Measurements from ENCODE around the gene LILRA1.
"Not testable (repeated sequence)": the region's sequence is repeated elsewhere in the genome, so short reads cannot be mapped to it uniquely, and the experiment has no call there.

LILRA1 gene

GRCh38 chr19:54622431-54622830 lies 29.0 kb downstream of the LILRA1 start:
- H3K9me3 ChIP-seq (ENCODE audit: control insufficient read depth, low read length): no peaks in the 10 kb centered on the region
- H3K27me3 ChIP-seq (replicated peaks; ENCODE audit: control insufficient read depth, insufficient read depth, low read length, poor library complexity, severe bottlenecking): no peaks in the 10 kb centered on the region
- no peak overlapping the region for H3K4me3 ChIP-seq (ENCODE audit: insufficient read depth, low read depth, low read length, poor library complexity, severe bottlenecking)
- H3K36me3 ChIP-seq (ENCODE audit: control insufficient read depth, insufficient read depth, low read length): no peaks in the 10 kb centered on the region
- DNase-seq: no peak
- H3K4me1 ChIP-seq (ENCODE audit: control insufficient read depth, insufficient read depth, low read length, poor library complexity, severe bottlenecking): no peaks in the 10 kb centered on the region
- H3K27ac ChIP-seq (ENCODE audit: insufficient read depth, low read length, poor library complexity, severe bottlenecking): no peak overlapping the region

- not testable (repeated sequence) for H3K27ac ChIP-seq (ENCODE audit: insufficient read depth, low read length, poor library complexity, severe bottlenecking); DNase-seq; H3K4me3 ChIP-seq (ENCODE audit: insufficient read depth, low read depth, low read length, poor library complexity, severe bottlenecking); H3K4me1 ChIP-seq (ENCODE audit: control insufficient read depth, insufficient read depth, low read length, poor library complexity, severe bottlenecking); H3K36me3 ChIP-seq (ENCODE audit: control insufficient read depth, insufficient read depth, low read length); H3K27me3 ChIP-seq (replicated peaks; ENCODE audit: control insufficient read depth, insufficient read depth, low read length, poor library complexity, severe bottlenecking); H3K9me3 ChIP-seq (ENCODE audit: control insufficient read depth, low read length)
Measured at GRCh38 chr19:54624234-54624633, 30.8 kb downstream of the LILRA1 start.

- H3K27ac ChIP-seq (ENCODE audit: insufficient read depth, low read length, poor library complexity, severe bottlenecking); H3K4me1 ChIP-seq (ENCODE audit: control insufficient read depth, insufficient read depth, low read length, poor library complexity, severe bottlenecking); DNase-seq; H3K36me3 ChIP-seq (ENCODE audit: control insufficient read depth, insufficient read depth, low read length); H3K4me3 ChIP-seq (ENCODE audit: insufficient read depth, low read depth, low read length, poor library complexity, severe bottlenecking); H3K9me3 ChIP-seq (ENCODE audit: control insufficient read depth, low read length); H3K27me3 ChIP-seq (replicated peaks; ENCODE audit: control insufficient read depth, insufficient read depth, low read length, poor library complexity, severe bottlenecking): not testable (repeated sequence)
Measured at GRCh38 chr19:54624934-54625730, 31.7 kb downstream of the LILRA1 start.

- Histone ChIP-seq H3K9me3 (ENCODE audit: control insufficient read depth, low read length) (no peaks in the 10 kb centered on the region), H3K27ac (ENCODE audit: insufficient read depth, low read length, poor library complexity, severe bottlenecking) (no peak overlapping the region), H3K36me3 (ENCODE audit: control insufficient read depth, insufficient read depth, low read length) (no peaks in the 10 kb centered on the region), H3K4me3 (ENCODE audit: insufficient read depth, low read depth, low read length, poor library complexity, severe bottlenecking) (no peak overlapping the region), H3K4me1 (ENCODE audit: control insufficient read depth, insufficient read depth, low read length, poor library complexity, severe bottlenecking) (no peaks in the 10 kb centered on the region), H3K27me3 (replicated peaks; ENCODE audit: control insufficient read depth, insufficient read depth, low read length, poor library complexity, severe bottlenecking) (no peaks in the 10 kb centered on the region)
- DNase-seq: no peak
Measured at GRCh38 chr19:54626757-54627156, 33.3 kb downstream of the LILRA1 start.

GRCh38 chr19:54627912-54628311 lies 34.5 kb downstream of the LILRA1 start:
- DNase-seq; H3K36me3 ChIP-seq (ENCODE audit: control insufficient read depth, insufficient read depth, low read length); H3K4me1 ChIP-seq (ENCODE audit: control insufficient read depth, insufficient read depth, low read length, poor library complexity, severe bottlenecking); H3K4me3 ChIP-seq (ENCODE audit: insufficient read depth, low read depth, low read length, poor library complexity, severe bottlenecking); H3K9me3 ChIP-seq (ENCODE audit: control insufficient read depth, low read length); H3K27ac ChIP-seq (ENCODE audit: insufficient read depth, low read length, poor library complexity, severe bottlenecking); H3K27me3 ChIP-seq (replicated peaks; ENCODE audit: control insufficient read depth, insufficient read depth, low read length, poor library complexity, severe bottlenecking): not testable (repeated sequence)

GRCh38 chr19:54630262-54630661 lies 36.8 kb downstream of the LILRA1 start, which contains the start of gene LILRB1:
LILRB1 (plus strand) TSS chr19:54630484; CDS start chr19:54631074, 590 bp downstream.
- DNase-seq; H3K27ac ChIP-seq (ENCODE audit: insufficient read depth, low read length, poor library complexity, severe bottlenecking); H3K9me3 ChIP-seq (ENCODE audit: control insufficient read depth, low read length); H3K4me1 ChIP-seq (ENCODE audit: control insufficient read depth, insufficient read depth, low read length, poor library complexity, severe bottlenecking); H3K4me3 ChIP-seq (ENCODE audit: insufficient read depth, low read depth, low read length, poor library complexity, severe bottlenecking); H3K27me3 ChIP-seq (replicated peaks; ENCODE audit: control insufficient read depth, insufficient read depth, low read length, poor library complexity, severe bottlenecking); H3K36me3 ChIP-seq (ENCODE audit: control insufficient read depth, insufficient read depth, low read length): not testable (repeated sequence)

GRCh38 chr19:54630782-54631181 lies 37.4 kb downstream of the LILRA1 start:
- no peaks in the 10 kb centered on the region for H3K9me3 ChIP-seq (ENCODE audit: control insufficient read depth, low read length)
- no peak overlapping the region for H3K27ac ChIP-seq (ENCODE audit: insufficient read depth, low read length, poor library complexity, severe bottlenecking)
- H3K36me3 ChIP-seq (ENCODE audit: control insufficient read depth, insufficient read depth, low read length): no peaks in the 10 kb centered on the region
- no peaks in the 10 kb centered on the region for H3K4me1 ChIP-seq (ENCODE audit: control insufficient read depth, insufficient read depth, low read length, poor library complexity, severe bottlenecking)
- no peak for DNase-seq
- no peaks in the 10 kb centered on the region for H3K27me3 ChIP-seq (replicated peaks; ENCODE audit: control insufficient read depth, insufficient read depth, low read length, poor library complexity, severe bottlenecking)
- H3K4me3 ChIP-seq (ENCODE audit: insufficient read depth, low read depth, low read length, poor library complexity, severe bottlenecking): no peak overlapping the region

- H3K9me3 ChIP-seq (ENCODE audit: control insufficient read depth, low read length); H3K4me1 ChIP-seq (ENCODE audit: control insufficient read depth, insufficient read depth, low read length, poor library complexity, severe bottlenecking); H3K27ac ChIP-seq (ENCODE audit: insufficient read depth, low read length, poor library complexity, severe bottlenecking); DNase-seq; H3K36me3 ChIP-seq (ENCODE audit: control insufficient read depth, insufficient read depth, low read length); H3K4me3 ChIP-seq (ENCODE audit: insufficient read depth, low read depth, low read length, poor library complexity, severe bottlenecking); H3K27me3 ChIP-seq (replicated peaks; ENCODE audit: control insufficient read depth, insufficient read depth, low read length, poor library complexity, severe bottlenecking): not testable (repeated sequence)
Measured at GRCh38 chr19:54631489-54632337, 38.3 kb downstream of the LILRA1 start.

GRCh38 chr19:54632517-54632916 lies 39.1 kb downstream of the LILRA1 start:
- H3K9me3 ChIP-seq (ENCODE audit: control insufficient read depth, low read length); H3K27me3 ChIP-seq (replicated peaks; ENCODE audit: control insufficient read depth, insufficient read depth, low read length, poor library complexity, severe bottlenecking); H3K27ac ChIP-seq (ENCODE audit: insufficient read depth, low read length, poor library complexity, severe bottlenecking); H3K4me1 ChIP-seq (ENCODE audit: control insufficient read depth, insufficient read depth, low read length, poor library complexity, severe bottlenecking); DNase-seq; H3K36me3 ChIP-seq (ENCODE audit: control insufficient read depth, insufficient read depth, low read length); H3K4me3 ChIP-seq (ENCODE audit: insufficient read depth, low read depth, low read length, poor library complexity, severe bottlenecking): not testable (repeated sequence)

- no peak for DNase-seq
- H3K27ac ChIP-seq (ENCODE audit: insufficient read depth, low read length, poor library complexity, severe bottlenecking): no peak overlapping the region
- no peaks in the 10 kb centered on the region for H3K4me1 ChIP-seq (ENCODE audit: control insufficient read depth, insufficient read depth, low read length, poor library complexity, severe bottlenecking)
- H3K36me3 ChIP-seq (ENCODE audit: control insufficient read depth, insufficient read depth, low read length): no peaks in the 10 kb centered on the region
- H3K4me3 ChIP-seq (ENCODE audit: insufficient read depth, low read depth, low read length, poor library complexity, severe bottlenecking): no peak overlapping the region
- no peaks in the 10 kb centered on the region for H3K9me3 ChIP-seq (ENCODE audit: control insufficient read depth, low read length)
- H3K27me3 ChIP-seq (replicated peaks; ENCODE audit: control insufficient read depth, insufficient read depth, low read length, poor library complexity, severe bottlenecking): no peaks in the 10 kb centered on the region
Measured at GRCh38 chr19:54633401-54633800, 40.0 kb downstream of the LILRA1 start.

Data from effector memory CD4-positive, alpha-beta T cell (primary cell).